Vagina (tissue), 2 donors: ENCODE data around the gene TAF5. TPM values are rescaled to one million over a fixed set of nuclear protein-coding genes. Genes with fewer than 3 reads are reported as not detected.

Experiments
- DNase-seq, 2 donors: peaks; one replicate each; pipeline ENCODE4 v3.0.0-alpha.2; 2017; ENCODE audit errors: extremely low spot score in 2 of 2
- H3K27ac ChIP-seq: fragments of 200-600 bp; sonication (generic); one replicate; pipeline ENCODE4 v1.5.1; 2019
- H3K27me3 ChIP-seq: fragments of 200-600 bp; sonication (generic); one replicate; pipeline ENCODE4 v1.5.1; 2019
- H3K36me3 ChIP-seq, 2 donors: fragments of 200-600 bp; sonication (generic); one replicate each; pipeline ENCODE4 v1.5.1; 2017 to 2019
- H3K4me1 ChIP-seq: fragments of 200-600 bp; sonication (generic); one replicate; pipeline ENCODE4 v1.5.1; 2019
- H3K4me3 ChIP-seq, 2 donors: fragments of 200-600 bp; sonication (generic); 1 replicate in 1 of 2; 2 replicates in 1 of 2; pipeline ENCODE4 v1.5.1; 2016 to 2019
- H3K9me3 ChIP-seq: fragments of 200-600 bp; sonication (generic); one replicate; pipeline ENCODE4 v1.5.1; 2019
- CTCF ChIP-seq, 3 experiments: fragments of 450-650 bp in 2 of 3; fragments of 200-600 bp in 1 of 3; sonication (generic) in 1 of 3; IDR thresholded peaks; one replicate each; pipeline ENCODE4 v1.5.1; 2017 to 2019; ENCODE audit warnings: antibody characterized with exemption in 3 of 3, mild to moderate bottlenecking in 2 of 3, moderate library complexity in 2 of 3
- POLR2A ChIP-seq, 2 donors: fragments of 450-650 bp; IDR thresholded peaks; one replicate each; pipeline ENCODE4 v1.6.1; 2017; ENCODE audit warnings: antibody characterized with exemption in 2 of 2, mild to moderate bottlenecking in 2 of 2, moderate library complexity in 2 of 2
- POLR2AphosphoS5 ChIP-seq, 2 donors: sonication (generic); formaldehyde crosslinking; IDR thresholded peaks; one replicate each; pipeline ENCODE4 v1.9.0; 2017; ENCODE audit warnings: antibody characterized with exemption in 2 of 2, mild to moderate bottlenecking in 2 of 2, low read depth in 1 of 2; ENCODE audit not compliant: insufficient read depth in 1 of 2
- intact Hi-C: fragments of 100-400 bp; cut with DNase I; formaldehyde crosslinking; loops from one replicate; pipeline ENCODE4 v1.15.1; 2023
- microRNA counts, 2 donors: library from miRNA; unstranded; fragments of <30 nt; microRNA quantifications; one replicate each; lab custom pipeline; 2016 to 2017
- microRNA-seq: library from miRNA; unstranded; fragments of <30 nt; microRNA quantifications from one replicate; pipeline ENCODE4, GENCODE V29; 2017; ENCODE audit warnings: borderline number of aligned reads, borderline replicate concordance
- total RNA-seq: library from RNA; depleted of rRNA; stranded (reverse); fragments of >200 nt; gene quantifications from one replicate; pipeline ENCODE4 v1.2.3, GENCODE V29; 2016

Gene TAF5
- total RNA-seq, 1 donor from 2014 or later = 4.4 TPM

GRCh38 chr10:103429647-103430046 lies 61.9 kb downstream of the TAF5 start:
- no peaks in the 10 kb centered on the region for H3K27me3 ChIP-seq
- H3K4me3 ChIP-seq = no peak overlapping the region
- H3K36me3 ChIP-seq = peaks cover 0 to 59% of the 10 kb centered on the region in 2 donors
- no peaks in the 10 kb centered on the region for H3K4me1 ChIP-seq
- no peak overlapping the region for H3K27ac ChIP-seq
- intact Hi-C loops = no loop called here
- no peaks in the 10 kb centered on the region for H3K9me3 ChIP-seq
- TF ChIP-seq POLR2AphosphoS5 (IDR thresholded peaks at IDR 0.05; ENCODE audit: insufficient read depth in 1 of 2, low read depth in 1 of 2) = no peak
- no peak for TF ChIP-seq POLR2A (IDR thresholded peaks at IDR 0.05)
- no peak for TF ChIP-seq CTCF (IDR thresholded peaks at IDR 0.05)
- DNase-seq = no peak

- no peaks in the 10 kb centered on the region for H3K4me1 ChIP-seq
- intact Hi-C loops = no loop called here
- no peaks in the 10 kb centered on the region for H3K27me3 ChIP-seq
- TF ChIP-seq POLR2A (IDR thresholded peaks at IDR 0.05) (no peak), CTCF (IDR thresholded peaks at IDR 0.05) (no peak), POLR2AphosphoS5 (IDR thresholded peaks at IDR 0.05; ENCODE audit: insufficient read depth in 1 of 2, low read depth in 1 of 2) (no peak)
- H3K36me3 ChIP-seq = peaks cover 0 to 42% of the 10 kb centered on the region in 2 donors
- no peak overlapping the region for H3K27ac ChIP-seq
- no peak overlapping the region for H3K4me3 ChIP-seq
- no peak for DNase-seq
- H3K9me3 ChIP-seq = no peaks in the 10 kb centered on the region
Measured at GRCh38 chr10:103431902-103432301, 64.1 kb downstream of the TAF5 start.

GRCh38 chr10:103433858-103434257 lies 66.1 kb downstream of the TAF5 start:
- TF ChIP-seq CTCF (IDR thresholded peaks at IDR 0.05) = no peak
- no peak for TF ChIP-seq POLR2AphosphoS5 (IDR thresholded peaks at IDR 0.05; ENCODE audit: insufficient read depth in 1 of 2, low read depth in 1 of 2)
- TF ChIP-seq POLR2A (IDR thresholded peaks at IDR 0.05) = no peak
- Histone ChIP-seq H3K27me3 (no peaks in the 10 kb centered on the region), H3K36me3 (peaks cover 0 to 42% of the 10 kb centered on the region in 2 donors), H3K9me3 (no peaks in the 10 kb centered on the region), H3K4me1 (no peaks in the 10 kb centered on the region), H3K27ac (no peak overlapping the region), H3K4me3 (no peak overlapping the region)
- no peak for DNase-seq
- intact Hi-C loops = no loop called here

MicroRNA genes within 50 kb of the gene (microRNA counts, 767-probe panel; counts per million panel counts)
- microRNA hsa-miR-1307-3p (lab: Ali Mortazavi, UCI) = 238 to 261 counts per million in 2 donors

Small RNA genes lying within 50 kb of the gene (microRNA-seq; reads per million reads assigned to microRNA genes)
- gene MIR1307 = 1,521 reads per million, percentile 83 among the genes with 10 or more reads in this experiment

Other genes with a start within 250 kb of the TAF5 start
- 71.2 TPM for gene NT5C2, start 174.7 kb upstream of the TAF5 start, total RNA-seq
- not detected for gene RPEL1, start 122.1 kb upstream of the TAF5 start, total RNA-seq
- 3.9 TPM for gene INA, start 90.8 kb upstream of the TAF5 start, total RNA-seq
- gene PCGF6, start 16.8 kb upstream of the TAF5 start, total RNA-seq = 8.3 TPM
- 180 TPM for gene ATP5MK, start 28.5 kb downstream of the TAF5 start, total RNA-seq
- gene PDCD11, start 28.6 kb downstream of the TAF5 start, total RNA-seq = 22.8 TPM
- 94.3 TPM for gene CALHM2, start 84.4 kb downstream of the TAF5 start, total RNA-seq
- gene CALHM1, start 90.9 kb downstream of the TAF5 start, total RNA-seq = not detected
- gene CALHM3, start 111.3 kb downstream of the TAF5 start, total RNA-seq = not detected
- 4.2 TPM for gene NEURL1, start 125.7 kb downstream of the TAF5 start, total RNA-seq